Measurements from ENCODE around the gene VNN1.
"Not testable (repeated sequence)": the region's sequence is repeated elsewhere in the genome, so short reads cannot be mapped to it uniquely, and the experiment has no call there.

GRCh38 chr6:132635288-132635687 lies 78.6 kb downstream of the VNN1 start:
- not testable (repeated sequence) for TF ChIP-seq CTCF, POLR2A, EP300 (IDR thresholded peaks at IDR 0.05)
